Measurements from ENCODE around the gene EXOC6B.
"Not testable (repeated sequence)": the region's sequence is repeated elsewhere in the genome, so short reads cannot be mapped to it uniquely, and the experiment has no call there.

GRCh38 chr2:72421771-72422379 lies 404.0 kb downstream of the EXOC6B start:
- TF ChIP-seq CTCF, POLR2A, POLR2AphosphoS5 (IDR thresholded peaks at IDR 0.05): not testable (repeated sequence)
